PC-9 (cell line): ENCODE results near the gene AZI2. TPM values are rescaled to one million over a fixed set of nuclear protein-coding genes. Genes with fewer than 3 reads are reported as not detected.
A peak's percentile ranks its signal among the peaks of the same experiment; 100 is the strongest.

Source experiments
- BruUV-seq: library from RNA; stranded (reverse); fragments of 400-500 nt; replicated peaks from 2 replicates; lab custom pipeline; 2021; lab: Mats Ljungman, UMichigan
- CTCF ChIA-PET: fragments of 300-600 bp; sonication (Branson Sonifier 250); formaldehyde crosslinking; loops from one replicate; lab custom pipeline; 2022; ENCODE audit warnings: antibody characterized with exemption; lab: Charles Lee
- POLR2A ChIA-PET: fragments of 300-600 bp; sonication (Branson Sonifier 250); formaldehyde crosslinking; loops from one replicate; lab custom pipeline; 2022; ENCODE audit warnings: antibody characterized with exemption; ENCODE audit not compliant: unreplicated experiment; lab: Charles Lee
- DNase-seq, 2 experiments: peaks; one replicate each; pipeline versions ENCODE4 v3.0.0 to v3.0.0-alpha.2; 2015 to 2022; ENCODE audit warnings: mixed read lengths in 1 of 2
- H2AFZ ChIP-seq: fragments of 200-600 bp; sonication (generic); 2 replicates; pipeline ENCODE4 v1.8.1; 2017; ENCODE audit warnings: antibody characterized with exemption
- H3F3A ChIP-seq: fragments of 200-600 bp; sonication (generic); 2 replicates; pipeline ENCODE4 v1.8.1; 2017; ENCODE audit warnings: antibody characterized with exemption, mild to moderate bottlenecking, low read depth; ENCODE audit not compliant: insufficient read depth
- H3K27ac ChIP-seq: fragments of 200-600 bp; sonication (generic); 2 replicates; pipeline ENCODE4 v1.6.1; 2016; ENCODE audit warnings: mixed run types
- H3K27me3 ChIP-seq: fragments of 200-600 bp; sonication (generic); 2 replicates; pipeline ENCODE4 v1.6.1; 2016; ENCODE audit warnings: low read depth, mixed run types; ENCODE audit not compliant: insufficient read depth
- H3K36me3 ChIP-seq: fragments of 200-600 bp; sonication (generic); 2 replicates; pipeline ENCODE4 v1.6.1; 2016; ENCODE audit warnings: low read depth, mixed run types
- H3K4me1 ChIP-seq: fragments of 200-600 bp; sonication (generic); replicated peaks from 2 replicates; pipeline ENCODE4 v1.6.1; 2016; ENCODE audit warnings: mixed run types; ENCODE audit not compliant: insufficient read depth
- H3K4me2 ChIP-seq: fragments of 200-600 bp; sonication (generic); 2 replicates; pipeline ENCODE4 v1.6.1; 2017; ENCODE audit warnings: mixed run types
- H3K4me3 ChIP-seq: fragments of 200-600 bp; sonication (generic); 2 replicates; pipeline ENCODE4 v1.6.1; 2016; ENCODE audit warnings: mixed run types
- H3K79me2 ChIP-seq: fragments of 200-600 bp; sonication (generic); 2 replicates; pipeline ENCODE4 v1.6.1; 2017; ENCODE audit warnings: low read depth, mixed run types
- H3K9me2 ChIP-seq: fragments of 200-600 bp; sonication (generic); 2 replicates; pipeline ENCODE4 v1.8.1; 2017; ENCODE audit warnings: mild to moderate bottlenecking; ENCODE audit not compliant: insufficient read depth
- H3K9me3 ChIP-seq: fragments of 200-600 bp; sonication (generic); 2 replicates; pipeline ENCODE4 v1.8.1; 2016; ENCODE audit warnings: low read depth; ENCODE audit not compliant: insufficient read depth
- H4K20me1 ChIP-seq: fragments of 200-600 bp; sonication (generic); 2 replicates; pipeline ENCODE4 v1.8.1; 2017; ENCODE audit not compliant: insufficient read depth
- EZH2 ChIP-seq: fragments of 200-600 bp; sonication (generic); IDR thresholded peaks from 2 replicates; pipeline ENCODE4 v1.8.0; 2017; ENCODE audit warnings: antibody characterized with exemption, low read depth
- intact Hi-C: fragments of 100-400 bp; cut with micrococcal nuclease; formaldehyde crosslinking; loops from one replicate; pipeline ENCODE4 v1.10.0; 2022; ENCODE audit not compliant: unreplicated experiment
- total RNA-seq: library from RNA; stranded (reverse); gene quantifications from 2 replicates; pipeline ENCODE4 v1.2.3, GENCODE V29; 2021
- TF ChIP-seq, protein P1 (sequence below): fragments of 200-600 bp; sonication (generic); conservative IDR thresholded peaks from 2 replicates; pipeline ENCODE4 v1.6.1; 2017; ENCODE audit warnings: mixed run types, antibody characterized with exemption, mild to moderate bottlenecking, moderate library complexity

AZI2 gene
- total RNA-seq, 1 experiment from 2014 or later = 39.5 TPM

DNA sequence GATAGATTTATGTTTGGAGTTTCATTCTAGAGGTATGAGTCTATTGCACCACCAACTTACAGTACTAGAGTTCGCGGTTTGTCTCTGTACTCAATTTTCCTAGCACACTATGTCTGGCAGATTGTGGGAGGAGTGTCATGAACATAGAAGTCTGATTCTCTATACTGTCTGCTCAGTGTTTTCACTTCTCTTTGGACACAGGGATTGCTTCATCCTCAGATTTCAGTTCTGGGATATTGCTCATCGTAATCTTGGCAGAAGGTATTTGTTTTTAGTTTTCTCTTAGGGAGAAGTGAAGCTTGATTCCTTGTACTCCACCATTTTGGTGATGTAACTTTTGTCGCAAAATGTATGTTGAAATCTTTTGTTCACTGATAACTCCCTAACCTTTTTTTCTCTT is 27.8 kb upstream of the AZI2 start:
- no peak overlapping the region for H3K4me3 ChIP-seq
- DNase-seq = no peak
- no peaks in the 10 kb centered on the region for H3K9me2 ChIP-seq
- no peaks in the 10 kb centered on the region for H3K27me3 ChIP-seq
- no peaks in the 10 kb centered on the region for H3K79me2 ChIP-seq
- no peaks in the 10 kb centered on the region for H3F3A ChIP-seq
- no peak overlapping the region for H3K4me2 ChIP-seq
- ChIA-PET POLR2A (no interaction called here), CTCF (no interaction called here)
- TF ChIP-seq, protein P1, sequence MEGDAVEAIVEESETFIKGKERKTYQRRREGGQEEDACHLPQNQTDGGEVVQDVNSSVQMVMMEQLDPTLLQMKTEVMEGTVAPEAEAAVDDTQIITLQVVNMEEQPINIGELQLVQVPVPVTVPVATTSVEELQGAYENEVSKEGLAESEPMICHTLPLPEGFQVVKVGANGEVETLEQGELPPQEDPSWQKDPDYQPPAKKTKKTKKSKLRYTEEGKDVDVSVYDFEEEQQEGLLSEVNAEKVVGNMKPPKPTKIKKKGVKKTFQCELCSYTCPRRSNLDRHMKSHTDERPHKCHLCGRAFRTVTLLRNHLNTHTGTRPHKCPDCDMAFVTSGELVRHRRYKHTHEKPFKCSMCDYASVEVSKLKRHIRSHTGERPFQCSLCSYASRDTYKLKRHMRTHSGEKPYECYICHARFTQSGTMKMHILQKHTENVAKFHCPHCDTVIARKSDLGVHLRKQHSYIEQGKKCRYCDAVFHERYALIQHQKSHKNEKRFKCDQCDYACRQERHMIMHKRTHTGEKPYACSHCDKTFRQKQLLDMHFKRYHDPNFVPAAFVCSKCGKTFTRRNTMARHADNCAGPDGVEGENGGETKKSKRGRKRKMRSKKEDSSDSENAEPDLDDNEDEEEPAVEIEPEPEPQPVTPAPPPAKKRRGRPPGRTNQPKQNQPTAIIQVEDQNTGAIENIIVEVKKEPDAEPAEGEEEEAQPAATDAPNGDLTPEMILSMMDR = no peak
- TF ChIP-seq EZH2 = no peak
- no peak overlapping the region for H3K27ac ChIP-seq
- no peaks in the 10 kb centered on the region for H4K20me1 ChIP-seq
- no peaks in the 10 kb centered on the region for H3K36me3 ChIP-seq
- no peaks in the 10 kb centered on the region for H3K4me1 ChIP-seq
- no peaks in the 10 kb centered on the region for H3K9me3 ChIP-seq
- H2AFZ ChIP-seq = no peak overlapping the region
- BruUV-seq = no TSS peak
- intact Hi-C loops = no loop called here

DNA sequence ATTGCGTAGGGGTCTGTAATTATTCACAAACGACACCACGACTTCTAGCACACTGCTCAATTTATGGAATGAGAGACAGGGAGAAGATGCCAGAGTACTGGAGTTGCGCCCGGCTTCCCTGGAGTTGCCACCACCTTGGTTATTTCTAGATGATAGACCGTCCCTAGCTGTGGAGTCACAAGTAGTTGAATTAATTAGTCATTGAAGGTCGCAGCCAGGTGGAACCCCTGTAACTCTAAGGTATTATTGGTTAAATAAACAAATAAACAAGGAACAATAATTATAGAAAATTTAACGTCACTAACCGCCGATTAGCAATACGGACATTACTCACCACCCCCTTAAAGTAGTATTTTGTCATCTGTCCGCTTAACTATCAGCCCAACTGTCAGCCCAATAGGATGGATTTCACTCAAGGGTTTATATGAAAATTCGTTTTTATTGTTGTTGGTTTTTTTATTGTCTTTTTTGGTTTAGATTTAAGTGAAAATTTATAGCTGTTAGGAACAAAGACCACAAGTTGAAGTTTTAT is 911 bp upstream of the AZI2 start:
- TF ChIP-seq, protein P1 = no peak
- no peak for TF ChIP-seq EZH2
- intact Hi-C loops = no loop called here
- H3K27ac ChIP-seq = peak overlapping the region; percentile 96
- H3K4me3 ChIP-seq = peak overlapping the region; percentile 87
- H3K9me2 ChIP-seq = no peaks in the 10 kb centered on the region
- H3K9me3 ChIP-seq = peaks cover 12% of the 10 kb centered on the region; the same call in 1 of the 2 replicates
- POLR2A ChIA-PET = interaction anchor here (0.6 kb wide), 2 partner anchors 53 to 1848 kb away, joined by 3 to 6 read pairs; no protein-coding TSS in a partner anchor
- H3F3A ChIP-seq = peaks cover 10% of the 10 kb centered on the region
- H2AFZ ChIP-seq = peak overlapping the region; percentile 96
- peaks cover 34% of the 10 kb centered on the region for H3K4me1 ChIP-seq
- peak overlapping the region; percentile 84 for H3K4me2 ChIP-seq
- TSS peak; percentile 59 for BruUV-seq
- no peak for DNase-seq
- no peaks in the 10 kb centered on the region for H4K20me1 ChIP-seq
- no peaks in the 10 kb centered on the region for H3K27me3 ChIP-seq
- no peaks in the 10 kb centered on the region for H3K36me3 ChIP-seq
- peaks cover 48% of the 10 kb centered on the region for H3K79me2 ChIP-seq
- CTCF ChIA-PET = interaction anchor here (1.0 kb wide), 1 partner anchor 638 kb away, joined by 3 read pairs; no protein-coding TSS in a partner anchor

DNA sequence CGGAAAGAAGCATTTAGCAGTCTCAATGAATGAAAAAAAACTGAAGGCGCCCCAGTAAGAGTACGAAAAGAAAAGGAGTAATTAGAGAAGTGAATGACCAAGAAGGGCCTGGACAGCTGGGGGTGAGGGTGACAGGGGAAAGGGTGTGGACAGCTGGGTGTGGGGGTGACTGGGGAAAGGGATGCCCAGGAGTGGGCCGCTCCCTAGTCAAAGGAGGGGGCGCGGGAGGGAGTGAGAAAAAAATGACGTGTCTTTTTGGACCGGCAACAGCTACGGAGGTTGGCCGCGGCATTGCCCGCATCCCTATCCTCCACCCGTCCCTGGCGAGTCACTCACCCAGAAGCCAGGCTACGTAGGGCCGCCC is 377 bp downstream of the AZI2 start:
- ChIA-PET CTCF (interaction anchor here (0.7 to 0.8 kb wide), 2 partner anchors 23 to 320 kb away, joined by 3 to 4 read pairs; no protein-coding TSS in a partner anchor), POLR2A (no interaction called here)
- Histone ChIP-seq H3K4me2 (peak overlapping the region; percentile 84), H3K27ac (peak overlapping the region; percentile 96), H3K27me3 (no peaks in the 10 kb centered on the region), H3K9me3 (peaks cover under 1% of the 10 kb centered on the region; the same call in 1 of the 2 replicates), H3K4me1 (peaks cover 34% of the 10 kb centered on the region), H3F3A (peaks cover 10% of the 10 kb centered on the region), H3K36me3 (no peaks in the 10 kb centered on the region), H3K4me3 (peak overlapping the region; percentile 87), H3K79me2 (peaks cover 58% of the 10 kb centered on the region), H3K9me2 (no peaks in the 10 kb centered on the region), H2AFZ (peak overlapping the region; percentile 96), H4K20me1 (no peaks in the 10 kb centered on the region)
- no TSS peak for BruUV-seq
- TF ChIP-seq, protein P1 = no peak
- no peak for TF ChIP-seq EZH2
- intact Hi-C loops = loop anchor here (1.0 kb wide), 1 partner anchor 107 kb away; the partner anchor contains the start of gene CMC1
- no peak for DNase-seq
